ENCODE measurements around the gene TMEM129. TPM values are rescaled to one million over a fixed set of nuclear protein-coding genes. Genes with fewer than 3 reads are reported as not detected.

Gene TMEM129
- total and polyA plus RNA-seq, 5 experiments from 2014 or later, result 26.9 to 41.7 (median 34.0) TPM

- no peak for ATAC-seq
- peak overlapping the region; percentile 96 to 100 (median 99) for H3K27ac Mint-ChIP-seq
- peak in 1 of 10 donors; percentile 54 for DNase-seq
- H3K9me3 Mint-ChIP-seq, result no peaks in the 10 kb centered on the region
- H3K4me3 Mint-ChIP-seq, result peak overlapping the region; percentile 84 to 95 (median 90)
- H3K36me3 Mint-ChIP-seq, result peaks cover 0 to 23% (median 1%) of the 10 kb centered on the region in 3 donors
- no peaks in the 10 kb centered on the region for H3K27me3 Mint-ChIP-seq
- POLR2A ChIA-PET, result interaction anchor here (0.6 to 9.8 kb wide), 12 partner anchors 10 to 713 kb away, joined by 3 to 124 read pairs (median 8); partner anchors contain the start of genes LETM1, NSD2 and SLBP
- peaks cover 30 to 77% (median 70%) of the 10 kb centered on the region in 4 donors for H3K4me1 Mint-ChIP-seq
Observed at GRCh38 chr4:1722551-1723118, 1.5 kb upstream of the TMEM129 start.

GRCh38 chr4:1721666-1722550 is 785 bp upstream of the TMEM129 start:
- no peaks in the 10 kb centered on the region for H3K27me3 Mint-ChIP-seq
- ATAC-seq (no peak), DNase-seq (peak in 1 of 10 donors; percentile 60)
- H3K9me3 Mint-ChIP-seq, result no peaks in the 10 kb centered on the region
- peak overlapping the region; percentile 96 to 100 (median 99) for H3K27ac Mint-ChIP-seq
- peak overlapping the region; percentile 84 to 95 (median 90) for H3K4me3 Mint-ChIP-seq
- peaks cover 0 to 17% (median 1%) of the 10 kb centered on the region in 3 donors for H3K36me3 Mint-ChIP-seq
- POLR2A ChIA-PET, result interaction anchor here (0.6 to 9.8 kb wide), 12 partner anchors 9 to 713 kb away, joined by 3 to 124 read pairs (median 7); partner anchors contain the start of genes LETM1 and SLBP
- peaks cover 30 to 70% (median 64%) of the 10 kb centered on the region in 4 donors for H3K4me1 Mint-ChIP-seq

GRCh38 chr4:1720163-1720983 is 750 bp downstream of the TMEM129 start:
- Mint-ChIP-seq H3K4me3 (peak overlapping the region; percentile 77 to 92 (median 86)), H3K9me3 (no peaks in the 10 kb centered on the region), H3K4me1 (peaks cover 24 to 63% (median 57%) of the 10 kb centered on the region in 4 donors), H3K36me3 (peaks cover 0 to 10% (median 1%) of the 10 kb centered on the region in 3 donors), H3K27me3 (no peaks in the 10 kb centered on the region), H3K27ac (peak overlapping the region; percentile 66 to 94 (median 87))
- POLR2A ChIA-PET, result interaction anchor here (0.9 to 4.5 kb wide), 5 partner anchors 8 to 374 kb away, joined by 3 to 124 read pairs (median 6); partner anchors contain the start of gene SLBP
- peak in 9 of 10 donors; percentile 13 to 65 (median 40) for DNase-seq
- peak; percentile 6 to 16 for ATAC-seq

GRCh38 chr4:1718095-1718850 is 2.9 kb downstream of the TMEM129 start:
- H3K9me3 Mint-ChIP-seq, result no peaks in the 10 kb centered on the region
- POLR2A ChIA-PET, result no interaction called here
- peaks cover 0 to 6% (median 0%) of the 10 kb centered on the region in 3 donors for H3K36me3 Mint-ChIP-seq
- H3K4me1 Mint-ChIP-seq, result peaks cover 18 to 65% (median 56%) of the 10 kb centered on the region in 4 donors
- H3K27me3 Mint-ChIP-seq, result no peaks in the 10 kb centered on the region
- H3K4me3 Mint-ChIP-seq, result peak overlapping the region in 9 of 10 donors; percentile 26 to 92 (median 41)
- ATAC-seq (no peak), DNase-seq (no peak)
- H3K27ac Mint-ChIP-seq, result peak overlapping the region in 6 of 10 donors; percentile 40 to 74 (median 70)

- H3K27ac Mint-ChIP-seq, result peak overlapping the region in 1 of 10 donors; percentile 31
- POLR2A ChIA-PET, result no interaction called here
- no peaks in the 10 kb centered on the region for H3K9me3 Mint-ChIP-seq
- H3K27me3 Mint-ChIP-seq, result no peaks in the 10 kb centered on the region
- peaks cover 10 to 63% (median 53%) of the 10 kb centered on the region in 4 donors for H3K4me1 Mint-ChIP-seq
- H3K36me3 Mint-ChIP-seq, result peaks cover 0 to 6% (median 0%) of the 10 kb centered on the region in 3 donors
- ATAC-seq (no peak), DNase-seq (no peak)
- peak overlapping the region in 1 of 10 donors; percentile 18 for H3K4me3 Mint-ChIP-seq
Observed at GRCh38 chr4:1717129-1718094, 3.7 kb downstream of the TMEM129 start.

- Mint-ChIP-seq H3K36me3 (peaks cover 0 to 6% (median 0%) of the 10 kb centered on the region in 3 donors), H3K27ac (peak overlapping the region in 3 of 10 donors; percentile 40 to 67 (median 55)), H3K4me3 (peak overlapping the region in 4 of 10 donors; percentile 6 to 35 (median 14)), H3K4me1 (peaks cover 7 to 59% (median 49%) of the 10 kb centered on the region in 4 donors), H3K27me3 (no peaks in the 10 kb centered on the region), H3K9me3 (no peaks in the 10 kb centered on the region)
- ATAC-seq (no peak), DNase-seq (no peak)
- POLR2A ChIA-PET, result no interaction called here
Observed at GRCh38 chr4:1716065-1716945, 4.8 kb downstream of the TMEM129 start.

GRCh38 chr4:1715002-1715758 is 5.9 kb downstream of the TMEM129 start:
- POLR2A ChIA-PET, result no interaction called here
- Mint-ChIP-seq H3K27ac (peak overlapping the region in 9 of 10 donors; percentile 55 to 97 (median 69)), H3K4me3 (peak overlapping the region in 4 of 10 donors; percentile 22 to 97 (median 48)), H3K27me3 (no peaks in the 10 kb centered on the region), H3K4me1 (peaks cover 12 to 67% (median 56%) of the 10 kb centered on the region in 4 donors), H3K36me3 (peaks cover 0 to 7% (median 0%) of the 10 kb centered on the region in 3 donors), H3K9me3 (no peaks in the 10 kb centered on the region)
- ATAC-seq, result no peak
- DNase-seq, result no peak

- no peak for DNase-seq
- H3K4me1 Mint-ChIP-seq, result peaks cover 16 to 67% (median 55%) of the 10 kb centered on the region in 4 donors
- POLR2A ChIA-PET, result interaction anchor here (0.6 to 3.8 kb wide), 4 partner anchors 8 to 136 kb away, joined by 3 to 124 read pairs (median 4); partner anchors contain the start of genes TACC3 and TMEM129
Observed at GRCh38 chr4:1714303-1715001, 6.7 kb downstream of the TMEM129 start.

More at GRCh38 chr4:1714303-1715001, 6.7 kb downstream of the TMEM129 start:
- Mint-ChIP-seq H3K27me3 (no peaks in the 10 kb centered on the region), H3K36me3 (peaks cover 0 to 12% (median 0%) of the 10 kb centered on the region in 3 donors), H3K27ac (peak overlapping the region in 9 of 10 donors; percentile 60 to 97 (median 94)), H3K9me3 (no peaks in the 10 kb centered on the region), H3K4me3 (peak overlapping the region; percentile 27 to 97 (median 92))
- no peak for ATAC-seq

All from naive thymus-derived CD8-positive, alpha-beta T cell (primary cell).